HCT116 (cell line): ENCODE data around the gene AP5Z1. TPM values are rescaled to one million over a fixed set of nuclear protein-coding genes. Genes with fewer than 3 reads are reported as not detected.
"Not testable (repeated sequence)": the region's sequence is repeated elsewhere in the genome, so short reads cannot be mapped to it uniquely, and the experiment has no call there.

Experiments
- ATAC-seq: fragments of 200-7000 bp; cut with Tn5 transposase; 2 replicates; pipeline ENCODE4 v1.9.1; 2020; ENCODE audit warnings: mild to moderate bottlenecking, moderate library complexity
- BruUV-seq: library from RNA; stranded (reverse); fragments of 400-500 nt; replicated peaks from 2 replicates; lab custom pipeline; 2021; lab: Mats Ljungman, UMichigan
- CTCF ChIA-PET: fragments of 300-600 bp; sonication (Branson Sonifier 250); formaldehyde crosslinking; loops from one replicate; lab custom pipeline; 2021; ENCODE audit warnings: antibody characterized with exemption; lab: Charles Lee
- POLR2A ChIA-PET: fragments of 300-600, 350-600 bp; sonication (Branson Sonifier 250); formaldehyde crosslinking; loops from one replicate; lab custom pipeline; 2021; ENCODE audit warnings: antibody characterized with exemption; lab: Charles Lee
- RAD21 ChIA-PET, 2 experiments: fragments of 300-600 bp; sonication (Branson Sonifier 250); formaldehyde crosslinking; loops; one replicate each; lab custom pipeline; 2023; ENCODE audit warnings: low total read pairs in 2 of 2; ENCODE audit not compliant: uncharacterized antibody in 2 of 2, unreplicated experiment in 2 of 2, low non-redundant PET in 1 of 2; lab: Charles Lee
- DNase-seq: peaks from one replicate; pipeline ENCODE4 v3.0.0-alpha.2; 2010; ENCODE audit warnings: low read depth, low spot score
- H2AFZ ChIP-seq: fragments of 200-600 bp; shearing (Covaris generic), sonication (generic); 2 replicates; pipeline ENCODE4 v1.6.1; 2017; ENCODE audit warnings: low read depth, mixed run types, mixed read lengths, antibody characterized with exemption, low read length; ENCODE audit not compliant: poor library complexity, severe bottlenecking
- H3K27ac ChIP-seq: 2 replicates; pipeline ENCODE4 v1.5.1; 2012; ENCODE audit warnings: low read depth, low read length
- H3K27me3 ChIP-seq: fragments of 200-600 bp; sonication (generic); 2 replicates; pipeline ENCODE4 v1.6.1; 2016; ENCODE audit warnings: mixed run types, low read length, mixed read lengths; ENCODE audit not compliant: insufficient read depth
- H3K36me3 ChIP-seq, 2 experiments: fragments of 200-500 bp in 1 of 2; fragments of 200-600 bp in 1 of 2; sonication (Bioruptor generic) in 1 of 2; sonication (generic) in 1 of 2; 2 replicates each; pipeline versions ENCODE4 v1.5.1 to v1.6.1; 2014 to 2016; ENCODE audit warnings: low read length in 2 of 2, inconsistent platforms in 1 of 2, mixed read lengths in 1 of 2, mixed run types in 1 of 2; ENCODE audit not compliant: insufficient read depth in 2 of 2, control insufficient read depth in 1 of 2
- H3K4me1 ChIP-seq, 2 experiments: fragments of 200-600 bp in 1 of 2; sonication (generic) in 1 of 2; 2 replicates each; pipeline versions ENCODE4 v1.5.1 to v1.6.1; 2012 to 2017; ENCODE audit warnings: low read length in 2 of 2, inconsistent platforms in 1 of 2, mild to moderate bottlenecking in 1 of 2, mixed read lengths in 1 of 2, mixed run types in 1 of 2, moderate library complexity in 1 of 2; ENCODE audit not compliant: insufficient read depth in 2 of 2, control insufficient read depth in 1 of 2
- H3K4me2 ChIP-seq: fragments of 200-600 bp; sonication (generic); 2 replicates; pipeline ENCODE4 v1.6.1; 2017; ENCODE audit warnings: mixed run types, low read length, mixed read lengths
- H3K4me3 ChIP-seq, 2 experiments: fragments of 200-600 bp in 1 of 2; sonication (generic) in 1 of 2; replicated peaks in 1 of 2; 2 replicates each; pipeline ENCODE4 v1.5.1; 2011 to 2016; ENCODE audit warnings: low read length in 2 of 2, control low read depth in 1 of 2, low read depth in 1 of 2, mild to moderate bottlenecking in 1 of 2, mixed read lengths in 1 of 2, mixed run types in 1 of 2
- H3K79me2 ChIP-seq: fragments of 200-600 bp; sonication (generic); 2 replicates; pipeline ENCODE4 v1.6.1; 2017; ENCODE audit warnings: mild to moderate bottlenecking, mixed run types, low read length, moderate library complexity, mixed read lengths; ENCODE audit not compliant: insufficient read depth
- H3K9ac ChIP-seq: fragments of 200-600 bp; sonication (generic); 2 replicates; pipeline ENCODE4 v1.6.1; 2016; ENCODE audit warnings: low read length, mixed read lengths
- H3K9me2 ChIP-seq: fragments of 200-600 bp; sonication (generic), shearing (Covaris generic); 2 replicates; pipeline ENCODE4 v1.6.1; 2017; ENCODE audit warnings: mixed run types, mild to moderate bottlenecking, moderate library complexity; ENCODE audit not compliant: insufficient read depth
- H3K9me3 ChIP-seq, 2 experiments: fragments of 200-500 bp in 1 of 2; fragments of 200-600 bp in 1 of 2; sonication (Bioruptor generic) in 1 of 2; sonication (generic) in 1 of 2; 2 replicates each; pipeline ENCODE4 v1.6.1; 2014 to 2017; ENCODE audit warnings: low read length in 2 of 2, mixed read lengths in 2 of 2, inconsistent platforms in 1 of 2, low read depth in 1 of 2, mild to moderate bottlenecking in 1 of 2, mixed run types in 1 of 2, moderate library complexity in 1 of 2; ENCODE audit not compliant: control insufficient read depth in 1 of 2, insufficient read depth in 1 of 2
- H4K20me1 ChIP-seq: fragments of 200-600 bp; sonication (generic), shearing (Covaris generic); 2 replicates; pipeline ENCODE4 v1.6.1; 2017; ENCODE audit warnings: mixed run types, mild to moderate bottlenecking, moderate library complexity; ENCODE audit not compliant: insufficient read depth
- CEBPB ChIP-seq: IDR thresholded peaks from 2 replicates; pipeline ENCODE4 v1.6.1; 2012; ENCODE audit warnings: low read depth
- FOSL1 ChIP-seq: IDR thresholded peaks from 2 replicates; pipeline ENCODE4 v1.6.1; 2012; ENCODE audit warnings: low read depth
- SIN3A ChIP-seq: IDR thresholded peaks from 2 replicates; pipeline ENCODE4 v1.6.1; 2012; ENCODE audit warnings: low read depth
- SRF ChIP-seq: IDR thresholded peaks from 2 replicates; pipeline ENCODE4 v1.6.1; 2012; ENCODE audit warnings: low read depth
- TCF7L2 ChIP-seq: IDR thresholded peaks from 2 replicates; pipeline ENCODE4 v1.7.0; 2011; ENCODE audit warnings: borderline replicate concordance, inconsistent platforms; ENCODE audit not compliant: insufficient read depth, insufficient read length; ENCODE audit errors: extremely low read depth
- YY1 ChIP-seq: IDR thresholded peaks from 2 replicates; pipeline ENCODE4 v1.6.1; 2011; ENCODE audit warnings: low read length, low read depth, moderate library complexity, mild to moderate bottlenecking; ENCODE audit not compliant: insufficient replicate concordance; ENCODE audit errors: extremely low read depth
- ZBTB33 ChIP-seq: IDR thresholded peaks from 2 replicates; pipeline ENCODE4 v1.6.1; 2011; ENCODE audit warnings: mild to moderate bottlenecking, low read length, moderate library complexity; ENCODE audit not compliant: insufficient replicate concordance; ENCODE audit errors: extremely low read depth
- ZFX ChIP-seq: fragments of 450-650 bp; IDR thresholded peaks from 2 replicates; pipeline ENCODE4 v1.6.1; 2017
- intact Hi-C: fragments of 100-400 bp; cut with micrococcal nuclease; formaldehyde crosslinking; loops from 2 replicates; pipeline ENCODE4 v1.10.0; 2022
- total RNA-seq: library from RNA; stranded (reverse); gene quantifications from one replicate; pipeline ENCODE4 v1.2.1, GENCODE V29; 2021; ENCODE audit not compliant: unreplicated experiment
- TF ChIP-seq, protein P1 (sequence below): IDR thresholded peaks from 2 replicates; pipeline ENCODE4 v1.6.1; 2012
- TF ChIP-seq, protein P2 (sequence below): IDR thresholded peaks from 2 replicates; pipeline ENCODE4 v1.6.1; 2012; ENCODE audit warnings: low read depth

AP5Z1 gene
- total RNA-seq, 1 experiment from 2014 or later, result 23.2 TPM

- CTCF ChIA-PET, result interaction anchor here (0.6 to 1.4 kb wide), 6 partner anchors 17 to 291 kb away, joined by 3 to 8 read pairs (median 4); partner anchors contain the start of genes AP5Z1 and RADIL
- no peak for TF ChIP-seq FOSL1
- TF ChIP-seq, protein P1, sequence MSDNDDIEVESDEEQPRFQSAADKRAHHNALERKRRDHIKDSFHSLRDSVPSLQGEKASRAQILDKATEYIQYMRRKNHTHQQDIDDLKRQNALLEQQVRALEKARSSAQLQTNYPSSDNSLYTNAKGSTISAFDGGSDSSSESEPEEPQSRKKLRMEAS, result no peak
- no peak for TF ChIP-seq YY1
- no peak for TF ChIP-seq SRF
- no peak for TF ChIP-seq CEBPB
- TF ChIP-seq, protein P2, sequence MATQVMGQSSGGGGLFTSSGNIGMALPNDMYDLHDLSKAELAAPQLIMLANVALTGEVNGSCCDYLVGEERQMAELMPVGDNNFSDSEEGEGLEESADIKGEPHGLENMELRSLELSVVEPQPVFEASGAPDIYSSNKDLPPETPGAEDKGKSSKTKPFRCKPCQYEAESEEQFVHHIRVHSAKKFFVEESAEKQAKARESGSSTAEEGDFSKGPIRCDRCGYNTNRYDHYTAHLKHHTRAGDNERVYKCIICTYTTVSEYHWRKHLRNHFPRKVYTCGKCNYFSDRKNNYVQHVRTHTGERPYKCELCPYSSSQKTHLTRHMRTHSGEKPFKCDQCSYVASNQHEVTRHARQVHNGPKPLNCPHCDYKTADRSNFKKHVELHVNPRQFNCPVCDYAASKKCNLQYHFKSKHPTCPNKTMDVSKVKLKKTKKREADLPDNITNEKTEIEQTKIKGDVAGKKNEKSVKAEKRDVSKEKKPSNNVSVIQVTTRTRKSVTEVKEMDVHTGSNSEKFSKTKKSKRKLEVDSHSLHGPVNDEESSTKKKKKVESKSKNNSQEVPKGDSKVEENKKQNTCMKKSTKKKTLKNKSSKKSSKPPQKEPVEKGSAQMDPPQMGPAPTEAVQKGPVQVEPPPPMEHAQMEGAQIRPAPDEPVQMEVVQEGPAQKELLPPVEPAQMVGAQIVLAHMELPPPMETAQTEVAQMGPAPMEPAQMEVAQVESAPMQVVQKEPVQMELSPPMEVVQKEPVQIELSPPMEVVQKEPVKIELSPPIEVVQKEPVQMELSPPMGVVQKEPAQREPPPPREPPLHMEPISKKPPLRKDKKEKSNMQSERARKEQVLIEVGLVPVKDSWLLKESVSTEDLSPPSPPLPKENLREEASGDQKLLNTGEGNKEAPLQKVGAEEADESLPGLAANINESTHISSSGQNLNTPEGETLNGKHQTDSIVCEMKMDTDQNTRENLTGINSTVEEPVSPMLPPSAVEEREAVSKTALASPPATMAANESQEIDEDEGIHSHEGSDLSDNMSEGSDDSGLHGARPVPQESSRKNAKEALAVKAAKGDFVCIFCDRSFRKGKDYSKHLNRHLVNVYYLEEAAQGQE, result no peak
- no peak for TF ChIP-seq ZBTB33
- no peak for TF ChIP-seq ZFX
- no peak for TF ChIP-seq TCF7L2
- no peak for TF ChIP-seq SIN3A
- RAD21 ChIA-PET, result interaction anchor here in 1 of 2 experiments (0.6 kb wide), 1 partner anchor 91 kb away, joined by 3 read pairs; the partner anchor contains the start of gene RADIL
- ATAC-seq, result peak; percentile 1; the same call in 1 of the 2 replicates
- no TSS peak for BruUV-seq
- Histone ChIP-seq H3K9ac (no peak overlapping the region), H3K9me2 (no peaks in the 10 kb centered on the region), H3K4me2 (no peak overlapping the region), H3K9me3 (no peaks in the 10 kb centered on the region), H3K27ac (no peak overlapping the region; the same call in 1 of the 2 replicates), H3K79me2 (no peaks in the 10 kb centered on the region), H3K27me3 (no peaks in the 10 kb centered on the region), H3K4me1 (peaks cover 2 to 14% of the 10 kb centered on the region in 2 experiments; a peak in 3 of 4 replicates), H2AFZ (no peak overlapping the region), H3K36me3 (no peaks in the 10 kb centered on the region), H4K20me1 (no peaks in the 10 kb centered on the region), H3K4me3 (no peak overlapping the region)
- POLR2A ChIA-PET, result interaction anchor here (0.6 kb wide), 1 partner anchor 1573 kb away, joined by 3 read pairs; no protein-coding TSS in a partner anchor
- DNase-seq, result no peak
- intact Hi-C loops, result loop anchor here (1.0 kb wide), 1 partner anchor 293 kb away; no protein-coding TSS in a partner anchor
Measured at GRCh38 chr7:4792537-4793126, 17.2 kb downstream of the AP5Z1 start.

DNA sequence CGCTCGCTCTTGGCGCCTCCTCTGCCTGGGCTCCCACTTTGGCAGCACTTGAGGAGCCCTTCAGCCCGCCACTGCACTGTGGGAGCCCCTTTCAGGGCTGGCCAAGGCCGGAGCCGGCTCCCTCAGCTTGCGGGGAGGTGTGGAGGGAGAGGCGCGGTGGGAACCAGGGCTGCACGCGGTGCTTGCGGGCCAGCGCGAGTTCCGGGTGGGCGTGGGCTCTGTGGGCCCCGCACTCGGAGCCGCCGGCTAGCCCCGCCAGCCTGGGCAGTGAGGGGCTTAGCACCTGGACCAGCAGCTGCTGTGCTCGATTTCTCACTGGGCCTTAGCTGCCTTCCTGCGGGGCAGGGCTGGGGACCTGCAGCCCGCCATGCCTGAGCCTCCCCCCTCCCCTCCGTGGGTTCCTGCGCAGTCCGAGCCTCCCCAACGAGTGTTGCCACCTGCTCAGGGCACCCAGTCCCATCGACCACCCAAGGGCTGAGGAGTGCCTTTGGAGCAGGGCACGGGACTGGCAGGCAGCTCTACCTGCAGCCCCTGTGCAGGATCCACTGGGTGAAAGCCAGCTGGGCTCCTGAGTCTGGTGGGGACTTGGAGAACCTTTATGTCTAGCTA lies 18.1 kb downstream of the AP5Z1 start:
- H3K9me3 ChIP-seq, POLR2A ChIA-PET: not testable (repeated sequence)

More for the DNA sequence above, 18.1 kb downstream of the AP5Z1 start:
- H3K9ac ChIP-seq, H3K79me2 ChIP-seq, H2AFZ ChIP-seq, H3K4me3 ChIP-seq, intact Hi-C loops, BruUV-seq, H3K27ac ChIP-seq, H3K4me2 ChIP-seq, H3K36me3 ChIP-seq, H3K27me3 ChIP-seq, H4K20me1 ChIP-seq, H3K9me2 ChIP-seq, DNase-seq, RAD21 ChIA-PET, ATAC-seq: not testable (repeated sequence)
- H3K4me1 ChIP-seq, result peaks cover 2 to 14% of the 10 kb centered on the region in 2 experiments; a peak in 3 of 4 replicates
- CTCF ChIA-PET, result interaction anchor here (1.0 to 1.4 kb wide), 3 partner anchors 90 to 295 kb away, joined by 3 to 4 read pairs (median 3); partner anchors contain the start of gene RADIL
